Bronchial epithelial cell (primary cell): ENCODE results near the gene POMT1. TPM values are rescaled to one million over a fixed set of nuclear protein-coding genes. Genes with fewer than 3 reads are reported as not detected.

Experiments
- DNase-seq: peaks from one replicate; pipeline ENCODE4 v3.0.0-alpha.2; 2010; ENCODE audit warnings: low read depth
- FAIRE-seq: peaks from 2 replicates; lab custom pipeline; 2011; peaks lifted over from hg19 to GRCh38; lab: Jason Lieb, UNC
- H3K27me3 ChIP-seq: 2 replicates; pipeline ENCODE4 v1.5.1; 2011; ENCODE audit warnings: low read length; ENCODE audit not compliant: control insufficient read depth, insufficient read depth
- H3K36me3 ChIP-seq: 2 replicates; pipeline ENCODE4 v1.5.1; 2011; ENCODE audit warnings: low read length; ENCODE audit not compliant: control insufficient read depth, insufficient read depth
- H3K4me3 ChIP-seq: 2 replicates; pipeline ENCODE4 v1.5.1; 2011; ENCODE audit warnings: mild to moderate bottlenecking, low read depth, low read length, control low read depth
- CTCF ChIP-seq: IDR thresholded peaks from 2 replicates; pipeline ENCODE4 v1.5.1; 2011; ENCODE audit warnings: mild to moderate bottlenecking, moderate library complexity, low read length, control low read depth, inconsistent platforms; ENCODE audit not compliant: insufficient read depth, severe bottlenecking
- total RNA-seq: library from RNA; depleted of rRNA; stranded (reverse); fragments of >200 nt; gene quantifications from 2 replicates; pipeline ENCODE4 v1.2.1, GENCODE V29; 2014

Gene POMT1
- total RNA-seq, 1 donor from 2014 or later: 13.7 TPM

GRCh38 chr9:131500377-131500776 is 2.3 kb upstream of the POMT1 start:
- Histone ChIP-seq H3K4me3 (no peak overlapping the region), H3K36me3 (peaks cover 24% of the 10 kb centered on the region), H3K27me3 (no peaks in the 10 kb centered on the region)
- no peak for TF ChIP-seq CTCF
- FAIRE-seq (no peak), DNase-seq (peak; percentile 34)

GRCh38 chr9:131500939-131501541 is 1.7 kb upstream of the POMT1 start:
- Histone ChIP-seq H3K27me3 (no peaks in the 10 kb centered on the region), H3K36me3 (peaks cover 18% of the 10 kb centered on the region), H3K4me3 (no peak overlapping the region)
- FAIRE-seq (no peak), DNase-seq (peak; percentile 73)
- TF ChIP-seq CTCF: no peak

- peak; percentile 60 for DNase-seq
- no peak for FAIRE-seq
- peak; percentile 14 for TF ChIP-seq CTCF
- peaks cover 10% of the 10 kb centered on the region for H3K36me3 ChIP-seq
- H3K4me3 ChIP-seq: peak overlapping the region; percentile 84
- H3K27me3 ChIP-seq: no peaks in the 10 kb centered on the region
Measured at GRCh38 chr9:131503626-131504465, 1.1 kb downstream of the POMT1 start.

- no peak for DNase-seq
- TF ChIP-seq CTCF: no peak
- no peaks in the 10 kb centered on the region for H3K27me3 ChIP-seq
- no peak for FAIRE-seq
- no peak overlapping the region for H3K4me3 ChIP-seq
- H3K36me3 ChIP-seq: peaks cover 9% of the 10 kb centered on the region
Measured at GRCh38 chr9:131505012-131505411, 2.3 kb downstream of the POMT1 start.

- no peak for FAIRE-seq
- no peaks in the 10 kb centered on the region for H3K27me3 ChIP-seq
- no peak for TF ChIP-seq CTCF
- no peak for DNase-seq
- H3K36me3 ChIP-seq: peaks cover 30% of the 10 kb centered on the region
- H3K4me3 ChIP-seq: no peak overlapping the region
Measured at GRCh38 chr9:131511416-131511815, 8.7 kb downstream of the POMT1 start.
